PC-9 (cell line): ENCODE data around the gene NKX2-8. TPM values are rescaled to one million over a fixed set of nuclear protein-coding genes. Genes with fewer than 3 reads are reported as not detected.

Source experiments
- BruUV-seq: library from RNA; stranded (reverse); fragments of 400-500 nt; replicated peaks from 2 replicates; lab custom pipeline; 2021; lab: Mats Ljungman, UMichigan
- CTCF ChIA-PET: fragments of 300-600 bp; sonication (Branson Sonifier 250); formaldehyde crosslinking; loops from one replicate; lab custom pipeline; 2022; ENCODE audit warnings: antibody characterized with exemption; lab: Charles Lee
- POLR2A ChIA-PET: fragments of 300-600 bp; sonication (Branson Sonifier 250); formaldehyde crosslinking; loops from one replicate; lab custom pipeline; 2022; ENCODE audit warnings: antibody characterized with exemption; ENCODE audit not compliant: unreplicated experiment; lab: Charles Lee
- DNase-seq, 2 experiments: peaks; one replicate each; pipeline versions ENCODE4 v3.0.0 to v3.0.0-alpha.2; 2015 to 2022; ENCODE audit warnings: mixed read lengths in 1 of 2
- H2AFZ ChIP-seq: fragments of 200-600 bp; sonication (generic); 2 replicates; pipeline ENCODE4 v1.8.1; 2017; ENCODE audit warnings: antibody characterized with exemption
- H3F3A ChIP-seq: fragments of 200-600 bp; sonication (generic); 2 replicates; pipeline ENCODE4 v1.8.1; 2017; ENCODE audit warnings: antibody characterized with exemption, mild to moderate bottlenecking, low read depth; ENCODE audit not compliant: insufficient read depth
- H3K27ac ChIP-seq: fragments of 200-600 bp; sonication (generic); 2 replicates; pipeline ENCODE4 v1.6.1; 2016; ENCODE audit warnings: mixed run types
- H3K27me3 ChIP-seq: fragments of 200-600 bp; sonication (generic); 2 replicates; pipeline ENCODE4 v1.6.1; 2016; ENCODE audit warnings: low read depth, mixed run types; ENCODE audit not compliant: insufficient read depth
- H3K36me3 ChIP-seq: fragments of 200-600 bp; sonication (generic); 2 replicates; pipeline ENCODE4 v1.6.1; 2016; ENCODE audit warnings: low read depth, mixed run types
- H3K4me1 ChIP-seq: fragments of 200-600 bp; sonication (generic); replicated peaks from 2 replicates; pipeline ENCODE4 v1.6.1; 2016; ENCODE audit warnings: mixed run types; ENCODE audit not compliant: insufficient read depth
- H3K4me2 ChIP-seq: fragments of 200-600 bp; sonication (generic); 2 replicates; pipeline ENCODE4 v1.6.1; 2017; ENCODE audit warnings: mixed run types
- H3K4me3 ChIP-seq: fragments of 200-600 bp; sonication (generic); 2 replicates; pipeline ENCODE4 v1.6.1; 2016; ENCODE audit warnings: mixed run types
- H3K79me2 ChIP-seq: fragments of 200-600 bp; sonication (generic); 2 replicates; pipeline ENCODE4 v1.6.1; 2017; ENCODE audit warnings: low read depth, mixed run types
- H3K9me2 ChIP-seq: fragments of 200-600 bp; sonication (generic); 2 replicates; pipeline ENCODE4 v1.8.1; 2017; ENCODE audit warnings: mild to moderate bottlenecking; ENCODE audit not compliant: insufficient read depth
- H3K9me3 ChIP-seq: fragments of 200-600 bp; sonication (generic); 2 replicates; pipeline ENCODE4 v1.8.1; 2016; ENCODE audit warnings: low read depth; ENCODE audit not compliant: insufficient read depth
- H4K20me1 ChIP-seq: fragments of 200-600 bp; sonication (generic); 2 replicates; pipeline ENCODE4 v1.8.1; 2017; ENCODE audit not compliant: insufficient read depth
- EZH2 ChIP-seq: fragments of 200-600 bp; sonication (generic); IDR thresholded peaks from 2 replicates; pipeline ENCODE4 v1.8.0; 2017; ENCODE audit warnings: antibody characterized with exemption, low read depth
- intact Hi-C: fragments of 100-400 bp; cut with micrococcal nuclease; formaldehyde crosslinking; loops from one replicate; pipeline ENCODE4 v1.10.0; 2022; ENCODE audit not compliant: unreplicated experiment
- total RNA-seq: library from RNA; stranded (reverse); gene quantifications from 2 replicates; pipeline ENCODE4 v1.2.3, GENCODE V29; 2021
- TF ChIP-seq, protein P1 (sequence below): fragments of 200-600 bp; sonication (generic); conservative IDR thresholded peaks from 2 replicates; pipeline ENCODE4 v1.6.1; 2017; ENCODE audit warnings: mixed run types, antibody characterized with exemption, mild to moderate bottlenecking, moderate library complexity

Gene NKX2-8
- total RNA-seq, 1 experiment from 2014 or later: 1.1 TPM

GRCh38 chr14:36585100-36585499 is 2.7 kb upstream of the NKX2-8 start:
- no peak overlapping the region for H3K27ac ChIP-seq
- no peaks in the 10 kb centered on the region for H3K4me1 ChIP-seq
- H4K20me1 ChIP-seq: no peaks in the 10 kb centered on the region
- no peaks in the 10 kb centered on the region for H3K79me2 ChIP-seq
- H3K9me3 ChIP-seq: no peaks in the 10 kb centered on the region
- H3K9me2 ChIP-seq: no peaks in the 10 kb centered on the region
- no peaks in the 10 kb centered on the region for H3K36me3 ChIP-seq
- H3K27me3 ChIP-seq: no peaks in the 10 kb centered on the region
- no peaks in the 10 kb centered on the region for H3F3A ChIP-seq
- H3K4me2 ChIP-seq: no peak overlapping the region
- no peak overlapping the region for H2AFZ ChIP-seq
- no peak for DNase-seq
- no peak for TF ChIP-seq EZH2
- TF ChIP-seq, protein P1, sequence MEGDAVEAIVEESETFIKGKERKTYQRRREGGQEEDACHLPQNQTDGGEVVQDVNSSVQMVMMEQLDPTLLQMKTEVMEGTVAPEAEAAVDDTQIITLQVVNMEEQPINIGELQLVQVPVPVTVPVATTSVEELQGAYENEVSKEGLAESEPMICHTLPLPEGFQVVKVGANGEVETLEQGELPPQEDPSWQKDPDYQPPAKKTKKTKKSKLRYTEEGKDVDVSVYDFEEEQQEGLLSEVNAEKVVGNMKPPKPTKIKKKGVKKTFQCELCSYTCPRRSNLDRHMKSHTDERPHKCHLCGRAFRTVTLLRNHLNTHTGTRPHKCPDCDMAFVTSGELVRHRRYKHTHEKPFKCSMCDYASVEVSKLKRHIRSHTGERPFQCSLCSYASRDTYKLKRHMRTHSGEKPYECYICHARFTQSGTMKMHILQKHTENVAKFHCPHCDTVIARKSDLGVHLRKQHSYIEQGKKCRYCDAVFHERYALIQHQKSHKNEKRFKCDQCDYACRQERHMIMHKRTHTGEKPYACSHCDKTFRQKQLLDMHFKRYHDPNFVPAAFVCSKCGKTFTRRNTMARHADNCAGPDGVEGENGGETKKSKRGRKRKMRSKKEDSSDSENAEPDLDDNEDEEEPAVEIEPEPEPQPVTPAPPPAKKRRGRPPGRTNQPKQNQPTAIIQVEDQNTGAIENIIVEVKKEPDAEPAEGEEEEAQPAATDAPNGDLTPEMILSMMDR: no peak
- BruUV-seq: no TSS peak
- H3K4me3 ChIP-seq: no peak overlapping the region
- intact Hi-C loops: no loop called here
- POLR2A ChIA-PET: no interaction called here
- CTCF ChIA-PET: no interaction called here

DNA sequence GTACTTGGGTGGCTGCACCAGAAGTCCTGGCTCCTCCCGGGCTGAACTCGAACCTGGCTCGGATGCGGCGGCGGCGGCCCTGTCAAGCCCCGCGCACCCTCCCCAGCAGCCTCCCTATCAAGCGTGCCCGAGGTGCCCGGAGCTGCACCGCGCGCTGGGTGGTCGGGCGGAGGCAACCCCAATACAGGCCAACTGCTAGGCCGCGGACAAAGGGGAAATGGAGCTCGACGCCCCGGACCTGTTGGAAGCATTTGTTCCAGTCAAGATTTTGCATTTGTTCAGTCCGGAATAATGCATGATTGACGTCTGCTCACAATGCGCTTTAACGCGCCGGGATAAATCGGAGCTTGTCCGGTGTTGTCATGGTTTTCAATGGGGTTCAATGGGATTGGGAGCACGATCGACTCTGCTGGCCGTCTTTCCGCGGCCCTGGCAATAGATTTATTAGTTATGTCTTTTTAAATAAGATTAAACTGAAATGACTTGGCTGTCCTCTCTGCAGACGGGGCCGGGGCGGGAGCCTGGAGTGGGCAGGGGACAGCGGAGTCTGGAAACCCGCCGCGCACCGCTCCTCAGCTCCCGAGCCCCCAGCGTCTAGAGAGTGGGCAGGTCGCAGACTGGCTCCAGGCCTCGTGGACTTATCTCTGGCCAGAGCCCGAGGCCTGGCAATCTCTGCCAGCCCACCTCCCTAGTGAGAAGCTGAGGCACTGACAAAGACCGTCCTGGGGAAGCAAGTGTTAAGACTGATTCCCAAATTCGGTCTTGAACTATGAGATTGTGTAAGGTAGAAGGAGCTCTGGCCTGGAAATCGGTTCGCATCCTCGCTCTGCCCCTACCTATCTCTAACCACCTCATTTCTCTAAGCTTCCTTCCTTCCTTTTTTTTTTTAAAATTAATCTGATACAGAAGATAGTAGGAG is 1.7 kb upstream of the NKX2-8 start:
- H3K27ac ChIP-seq: no peak overlapping the region
- POLR2A ChIA-PET: no interaction called here
- no peaks in the 10 kb centered on the region for H3K27me3 ChIP-seq
- H3K79me2 ChIP-seq: no peaks in the 10 kb centered on the region
- no peaks in the 10 kb centered on the region for H3K9me3 ChIP-seq
- no peak overlapping the region for H2AFZ ChIP-seq
- CTCF ChIA-PET: interaction anchor here (0.6 to 0.7 kb wide), 2 partner anchors 653 to 762 kb away, joined by 3 to 4 read pairs; no protein-coding TSS in a partner anchor
- no peaks in the 10 kb centered on the region for H3K36me3 ChIP-seq
- no peak overlapping the region for H3K4me3 ChIP-seq
- no peaks in the 10 kb centered on the region for H3K4me1 ChIP-seq
- H3F3A ChIP-seq: no peaks in the 10 kb centered on the region
- no peaks in the 10 kb centered on the region for H3K9me2 ChIP-seq
- intact Hi-C loops: no loop called here
- no peaks in the 10 kb centered on the region for H4K20me1 ChIP-seq
- TF ChIP-seq, protein P1: no peak
- no peak for TF ChIP-seq EZH2
- no TSS peak for BruUV-seq
- H3K4me2 ChIP-seq: no peak overlapping the region
- DNase-seq: no peak

DNA sequence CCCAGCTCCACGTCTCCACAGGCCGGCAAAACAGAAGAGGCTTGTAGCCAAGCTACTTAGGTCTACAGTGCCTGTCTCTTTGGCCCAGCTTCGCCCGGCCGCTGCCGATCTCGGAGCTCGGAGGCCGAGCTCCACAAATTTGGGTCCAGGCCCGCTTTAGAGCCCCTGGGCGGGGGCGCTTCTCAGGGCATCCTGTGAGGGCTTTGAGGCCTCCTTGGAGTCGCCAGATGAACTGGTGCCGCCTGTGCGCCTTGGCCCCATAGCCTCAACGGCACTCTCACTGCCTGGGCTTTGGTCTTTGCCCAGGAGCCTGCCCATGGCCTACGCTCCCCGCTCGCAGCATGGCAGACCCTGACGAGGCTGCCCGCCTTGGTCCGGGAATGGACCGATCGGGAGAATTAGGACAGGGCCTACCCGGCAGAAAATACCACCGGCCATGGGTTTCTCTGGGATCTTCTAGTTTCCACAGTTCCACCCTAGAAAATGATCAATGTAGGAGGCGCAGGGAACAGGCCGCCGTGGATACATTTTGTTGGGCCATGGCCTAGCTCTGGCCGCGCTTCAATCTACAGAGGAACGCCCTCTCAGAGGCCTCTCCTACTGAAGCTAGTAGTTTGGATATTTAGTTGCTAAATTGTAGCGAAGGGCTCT is 953 bp upstream of the NKX2-8 start:
- intact Hi-C loops: no loop called here
- Histone ChIP-seq H4K20me1 (no peaks in the 10 kb centered on the region), H3F3A (no peaks in the 10 kb centered on the region), H2AFZ (no peak overlapping the region), H3K4me1 (no peaks in the 10 kb centered on the region), H3K4me3 (no peak overlapping the region), H3K79me2 (no peaks in the 10 kb centered on the region), H3K36me3 (no peaks in the 10 kb centered on the region), H3K27me3 (no peaks in the 10 kb centered on the region), H3K4me2 (0 out of 2 replicates have a peak overlapping the region, but pooled peaks have one; percentile 86), H3K27ac (no peak overlapping the region), H3K9me3 (no peaks in the 10 kb centered on the region), H3K9me2 (no peaks in the 10 kb centered on the region)
- CTCF ChIA-PET: no interaction called here
- BruUV-seq: no TSS peak
- POLR2A ChIA-PET: no interaction called here
- DNase-seq: no peak
- TF ChIP-seq, protein P1: no peak
- TF ChIP-seq EZH2: no peak
